Measurements from ENCODE around the gene NUTM1. TPM values are rescaled to one million over a fixed set of nuclear protein-coding genes. Genes with fewer than 3 reads are reported as not detected.

Gene NUTM1
- total and polyA plus RNA-seq, 2 of the 13 experiments (the other 11 are each of a cell fraction or from before 2014, with no cell fraction given): not detected

DNA sequence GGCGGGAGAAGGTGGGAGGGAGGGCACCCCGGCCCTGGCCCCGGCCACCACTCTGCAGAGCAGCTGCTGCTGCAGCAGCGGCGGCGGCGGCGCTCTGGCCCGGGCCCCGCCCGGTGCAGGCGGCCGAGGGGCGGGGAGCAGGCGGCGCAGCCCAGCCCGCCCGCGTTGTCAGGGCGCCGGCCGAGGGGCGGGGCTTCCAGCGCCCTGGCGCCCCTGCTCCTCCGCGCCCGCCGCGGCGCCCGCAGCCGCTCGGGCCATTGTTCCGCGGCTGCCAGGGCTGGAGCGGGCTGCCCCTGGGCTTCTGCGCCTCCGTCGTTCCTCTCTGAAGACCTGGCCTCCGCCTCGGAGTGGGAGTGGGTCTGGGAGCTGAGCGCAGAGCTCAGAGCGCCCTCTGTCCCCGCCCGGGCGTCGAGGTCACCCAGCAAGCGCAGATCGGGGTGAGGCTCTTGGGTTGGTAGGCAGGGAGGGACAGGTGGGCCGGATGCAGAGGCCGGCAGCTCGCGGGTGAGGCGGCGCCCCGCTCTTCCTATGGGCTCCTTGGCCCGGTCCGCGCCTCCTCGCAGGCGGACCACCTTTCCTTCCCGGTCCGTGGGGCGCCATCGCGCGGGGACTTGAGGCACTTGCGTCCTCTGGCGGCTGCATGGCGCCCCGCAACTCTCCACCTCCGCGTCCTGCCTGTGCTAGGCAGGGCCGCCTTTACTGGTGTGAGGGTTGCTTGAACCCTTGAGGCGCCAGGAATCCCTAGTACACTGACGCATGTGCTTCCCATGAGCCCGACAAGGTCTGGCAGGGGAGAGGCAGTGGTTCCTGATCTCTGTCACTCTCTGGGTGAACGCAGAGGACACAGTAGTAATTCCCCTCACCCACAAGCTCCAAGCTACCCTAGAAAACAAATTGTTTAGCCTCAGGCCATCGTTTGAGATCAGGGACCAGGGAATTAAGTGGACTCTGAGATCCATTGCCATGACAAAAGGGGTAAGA is 24.3 kb downstream of the NUTM1 start, which contains the start of gene LPCAT4 (continued):
- peak; percentile 26; the same call in 1 of the 2 replicates for TF ChIP-seq SMC3 (IDR thresholded peaks at IDR 0.05; ENCODE audit: low read length)
- TF ChIP-seq, protein P1, sequence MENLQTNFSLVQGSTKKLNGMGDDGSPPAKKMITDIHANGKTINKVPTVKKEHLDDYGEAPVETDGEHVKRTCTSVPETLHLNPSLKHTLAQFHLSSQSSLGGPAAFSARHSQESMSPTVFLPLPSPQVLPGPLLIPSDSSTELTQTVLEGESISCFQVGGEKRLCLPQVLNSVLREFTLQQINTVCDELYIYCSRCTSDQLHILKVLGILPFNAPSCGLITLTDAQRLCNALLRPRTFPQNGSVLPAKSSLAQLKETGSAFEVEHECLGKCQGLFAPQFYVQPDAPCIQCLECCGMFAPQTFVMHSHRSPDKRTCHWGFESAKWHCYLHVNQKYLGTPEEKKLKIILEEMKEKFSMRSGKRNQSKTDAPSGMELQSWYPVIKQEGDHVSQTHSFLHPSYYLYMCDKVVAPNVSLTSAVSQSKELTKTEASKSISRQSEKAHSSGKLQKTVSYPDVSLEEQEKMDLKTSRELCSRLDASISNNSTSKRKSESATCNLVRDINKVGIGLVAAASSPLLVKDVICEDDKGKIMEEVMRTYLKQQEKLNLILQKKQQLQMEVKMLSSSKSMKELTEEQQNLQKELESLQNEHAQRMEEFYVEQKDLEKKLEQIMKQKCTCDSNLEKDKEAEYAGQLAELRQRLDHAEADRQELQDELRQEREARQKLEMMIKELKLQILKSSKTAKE (CRISPR knock-in tag; IDR thresholded peaks at IDR 0.05; ENCODE audit: borderline replicate concordance): peak; percentile 72; the same call in 1 of the 2 replicates
- TF ChIP-seq, protein P2, sequence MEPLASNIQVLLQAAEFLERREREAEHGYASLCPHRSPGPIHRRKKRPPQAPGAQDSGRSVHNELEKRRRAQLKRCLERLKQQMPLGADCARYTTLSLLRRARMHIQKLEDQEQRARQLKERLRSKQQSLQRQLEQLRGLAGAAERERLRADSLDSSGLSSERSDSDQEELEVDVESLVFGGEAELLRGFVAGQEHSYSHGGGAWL (CRISPR knock-in tag; IDR thresholded peaks at IDR 0.05): peak; percentile 91
- TF ChIP-seq RFX3 (CRISPR knock-in tag; IDR thresholded peaks at IDR 0.05): no peak
- TF ChIP-seq TBL1XR1 (IDR thresholded peaks at IDR 0.05; ENCODE audit: borderline replicate concordance, low read length, partially characterized antibody): no peak
- TF ChIP-seq SP4 (CRISPR knock-in tag; IDR thresholded peaks at IDR 0.05): no peak; the same call in 1 of the 2 replicates
- TF ChIP-seq, protein P3, sequence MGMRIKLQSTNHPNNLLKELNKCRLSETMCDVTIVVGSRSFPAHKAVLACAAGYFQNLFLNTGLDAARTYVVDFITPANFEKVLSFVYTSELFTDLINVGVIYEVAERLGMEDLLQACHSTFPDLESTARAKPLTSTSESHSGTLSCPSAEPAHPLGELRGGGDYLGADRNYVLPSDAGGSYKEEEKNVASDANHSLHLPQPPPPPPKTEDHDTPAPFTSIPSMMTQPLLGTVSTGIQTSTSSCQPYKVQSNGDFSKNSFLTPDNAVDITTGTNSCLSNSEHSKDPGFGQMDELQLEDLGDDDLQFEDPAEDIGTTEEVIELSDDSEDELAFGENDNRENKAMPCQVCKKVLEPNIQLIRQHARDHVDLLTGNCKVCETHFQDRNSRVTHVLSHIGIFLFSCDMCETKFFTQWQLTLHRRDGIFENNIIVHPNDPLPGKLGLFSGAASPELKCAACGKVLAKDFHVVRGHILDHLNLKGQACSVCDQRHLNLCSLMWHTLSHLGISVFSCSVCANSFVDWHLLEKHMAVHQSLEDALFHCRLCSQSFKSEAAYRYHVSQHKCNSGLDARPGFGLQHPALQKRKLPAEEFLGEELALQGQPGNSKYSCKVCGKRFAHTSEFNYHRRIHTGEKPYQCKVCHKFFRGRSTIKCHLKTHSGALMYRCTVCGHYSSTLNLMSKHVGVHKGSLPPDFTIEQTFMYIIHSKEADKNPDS (CRISPR knock-in tag; IDR thresholded peaks at IDR 0.05): no peak
- TF ChIP-seq KAT7 (CRISPR knock-in tag; IDR thresholded peaks at IDR 0.05; ENCODE audit: borderline replicate concordance): peak; percentile 46; the same call in 1 of the 2 replicates
- TF ChIP-seq ZNF781 (CRISPR knock-in tag; IDR thresholded peaks at IDR 0.05; ENCODE audit: borderline replicate concordance, not compliant biosample characterization): peak; percentile 78
- peak; percentile 88; the same call in 1 of the 2 replicates for TF ChIP-seq ZNF546 (CRISPR knock-in tag; conservative IDR thresholded peaks at IDR 0.05)
- TF ChIP-seq ZNF124 (CRISPR knock-in tag; IDR thresholded peaks at IDR 0.05): 0 out of 2 replicates have a peak, but pooled peaks have one; percentile 19
- TF ChIP-seq, protein P4, sequence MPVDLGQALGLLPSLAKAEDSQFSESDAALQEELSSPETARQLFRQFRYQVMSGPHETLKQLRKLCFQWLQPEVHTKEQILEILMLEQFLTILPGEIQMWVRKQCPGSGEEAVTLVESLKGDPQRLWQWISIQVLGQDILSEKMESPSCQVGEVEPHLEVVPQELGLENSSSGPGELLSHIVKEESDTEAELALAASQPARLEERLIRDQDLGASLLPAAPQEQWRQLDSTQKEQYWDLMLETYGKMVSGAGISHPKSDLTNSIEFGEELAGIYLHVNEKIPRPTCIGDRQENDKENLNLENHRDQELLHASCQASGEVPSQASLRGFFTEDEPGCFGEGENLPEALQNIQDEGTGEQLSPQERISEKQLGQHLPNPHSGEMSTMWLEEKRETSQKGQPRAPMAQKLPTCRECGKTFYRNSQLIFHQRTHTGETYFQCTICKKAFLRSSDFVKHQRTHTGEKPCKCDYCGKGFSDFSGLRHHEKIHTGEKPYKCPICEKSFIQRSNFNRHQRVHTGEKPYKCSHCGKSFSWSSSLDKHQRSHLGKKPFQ (CRISPR knock-in tag; IDR thresholded peaks at IDR 0.05; ENCODE audit: insufficient replicate concordance): no peak
- TF ChIP-seq, protein P5, sequence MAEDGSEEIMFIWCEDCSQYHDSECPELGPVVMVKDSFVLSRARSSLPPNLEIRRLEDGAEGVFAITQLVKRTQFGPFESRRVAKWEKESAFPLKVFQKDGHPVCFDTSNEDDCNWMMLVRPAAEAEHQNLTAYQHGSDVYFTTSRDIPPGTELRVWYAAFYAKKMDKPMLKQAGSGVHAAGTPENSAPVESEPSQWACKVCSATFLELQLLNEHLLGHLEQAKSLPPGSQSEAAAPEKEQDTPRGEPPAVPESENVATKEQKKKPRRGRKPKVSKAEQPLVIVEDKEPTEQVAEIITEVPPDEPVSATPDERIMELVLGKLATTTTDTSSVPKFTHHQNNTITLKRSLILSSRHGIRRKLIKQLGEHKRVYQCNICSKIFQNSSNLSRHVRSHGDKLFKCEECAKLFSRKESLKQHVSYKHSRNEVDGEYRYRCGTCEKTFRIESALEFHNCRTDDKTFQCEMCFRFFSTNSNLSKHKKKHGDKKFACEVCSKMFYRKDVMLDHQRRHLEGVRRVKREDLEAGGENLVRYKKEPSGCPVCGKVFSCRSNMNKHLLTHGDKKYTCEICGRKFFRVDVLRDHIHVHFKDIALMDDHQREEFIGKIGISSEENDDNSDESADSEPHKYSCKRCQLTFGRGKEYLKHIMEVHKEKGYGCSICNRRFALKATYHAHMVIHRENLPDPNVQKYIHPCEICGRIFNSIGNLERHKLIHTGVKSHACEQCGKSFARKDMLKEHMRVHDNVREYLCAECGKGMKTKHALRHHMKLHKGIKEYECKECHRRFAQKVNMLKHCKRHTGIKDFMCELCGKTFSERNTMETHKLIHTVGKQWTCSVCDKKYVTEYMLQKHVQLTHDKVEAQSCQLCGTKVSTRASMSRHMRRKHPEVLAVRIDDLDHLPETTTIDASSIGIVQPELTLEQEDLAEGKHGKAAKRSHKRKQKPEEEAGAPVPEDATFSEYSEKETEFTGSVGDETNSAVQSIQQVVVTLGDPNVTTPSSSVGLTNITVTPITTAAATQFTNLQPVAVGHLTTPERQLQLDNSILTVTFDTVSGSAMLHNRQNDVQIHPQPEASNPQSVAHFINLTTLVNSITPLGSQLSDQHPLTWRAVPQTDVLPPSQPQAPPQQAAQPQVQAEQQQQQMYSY (CRISPR knock-in tag; IDR thresholded peaks at IDR 0.05): no peak
- no peak for TF ChIP-seq CHD2 (IDR thresholded peaks at IDR 0.05; ENCODE audit: low read depth, low read length)
- no peak for TF ChIP-seq IRX3 (CRISPR knock-in tag; IDR thresholded peaks at IDR 0.05; ENCODE audit: borderline replicate concordance, low read depth)
- TF ChIP-seq ZBTB3 (CRISPR knock-in tag; IDR thresholded peaks at IDR 0.05; ENCODE audit: borderline replicate concordance, low read depth): no peak
